Measurements from ENCODE around the gene TNN.

TNN gene

GRCh38 chr1:175024773-175025172, 42.9 kb upstream of the TNN start:
- Histone ChIP-seq H4K5ac (ENCODE audit: low read length) (no peak overlapping the region), H3K4me1 (ENCODE audit: control insufficient read depth, low read depth, low read length) (no peaks in the 10 kb centered on the region), H3K79me2 (ENCODE audit: control insufficient read depth, insufficient read depth, low read length) (peaks cover 13% of the 10 kb centered on the region), H2BK5ac (ENCODE audit: low read length) (no peak overlapping the region), H3K18ac (ENCODE audit: low read length) (no peak overlapping the region), H4K8ac (ENCODE audit: low read depth, low read length) (no peak overlapping the region), H3K79me1 (ENCODE audit: low read length) (peaks cover 6% of the 10 kb centered on the region), H3K9ac (ENCODE audit: low read length) (no peak overlapping the region), H3K4ac (ENCODE audit: low read depth, low read length) (no peak overlapping the region), H3K4me3 (ENCODE audit: low read length) (no peak overlapping the region), H3K4me2 (ENCODE audit: low read length) (no peak overlapping the region), H3K56ac (ENCODE audit: low read length) (no peak overlapping the region), H3K27me3 (ENCODE audit: insufficient read depth, low read length, poor library complexity) (no peaks in the 10 kb centered on the region), H2BK15ac (replicated peaks; ENCODE audit: low read depth) (no peak overlapping the region), H2BK120ac (ENCODE audit: low read depth, low read length) (no peak overlapping the region), H3K27ac (ENCODE audit: low read depth, low read length) (no peak overlapping the region), H3K36me3 (ENCODE audit: control insufficient read depth, insufficient read depth, low read length) (no peaks in the 10 kb centered on the region), H3K23ac (ENCODE audit: low read length) (no peak overlapping the region), H2AK5ac (ENCODE audit: low read length) (no peak overlapping the region)
- no CpG with 5 or more reads among the region's 2 CpGs for WGBS (ENCODE audit: extremely low coverage, insufficient coverage, low lambda C conversion rate)
- DNase-seq = no peak

- H3K56ac ChIP-seq (ENCODE audit: low read length) = no peak overlapping the region
- no peak overlapping the region for H2BK120ac ChIP-seq (ENCODE audit: low read depth, low read length)
- H3K79me2 ChIP-seq (ENCODE audit: control insufficient read depth, insufficient read depth, low read length) = no peaks in the 10 kb centered on the region
- H3K23ac ChIP-seq (ENCODE audit: low read length) = no peak overlapping the region
- H3K27me3 ChIP-seq (ENCODE audit: insufficient read depth, low read length, poor library complexity) = no peaks in the 10 kb centered on the region
- H2BK5ac ChIP-seq (ENCODE audit: low read length) = no peak overlapping the region
- no peak overlapping the region for H3K27ac ChIP-seq (ENCODE audit: low read depth, low read length)
- no peak for DNase-seq
- H4K5ac ChIP-seq (ENCODE audit: low read length) = no peak overlapping the region
- no peak overlapping the region for H3K18ac ChIP-seq (ENCODE audit: low read length)
- H3K4me3 ChIP-seq (ENCODE audit: low read length) = no peak overlapping the region
- H3K4ac ChIP-seq (ENCODE audit: low read depth, low read length) = no peak overlapping the region
- no peaks in the 10 kb centered on the region for H3K79me1 ChIP-seq (ENCODE audit: low read length)
- peaks cover 2% of the 10 kb centered on the region for H3K4me1 ChIP-seq (ENCODE audit: control insufficient read depth, low read depth, low read length)
- H4K8ac ChIP-seq (ENCODE audit: low read depth, low read length) = no peak overlapping the region
- H2AK5ac ChIP-seq (ENCODE audit: low read length) = no peak overlapping the region
- no peak overlapping the region for H3K4me2 ChIP-seq (ENCODE audit: low read length)
- no peaks in the 10 kb centered on the region for H3K36me3 ChIP-seq (ENCODE audit: control insufficient read depth, insufficient read depth, low read length)
- WGBS (ENCODE audit: extremely low coverage, insufficient coverage, low lambda C conversion rate) = no CpG with 5 or more reads among the region's 4 CpGs
- H2BK15ac ChIP-seq (replicated peaks; ENCODE audit: low read depth) = no peak overlapping the region
- no peak overlapping the region for H3K9ac ChIP-seq (ENCODE audit: low read length)
Observed at GRCh38 chr1:175033953-175034352, 33.7 kb upstream of the TNN start.

- Histone ChIP-seq H3K27ac (ENCODE audit: low read depth, low read length) (no peak overlapping the region), H2AK5ac (ENCODE audit: low read length) (no peak overlapping the region), H2BK120ac (ENCODE audit: low read depth, low read length) (no peak overlapping the region), H3K4me2 (ENCODE audit: low read length) (no peak overlapping the region), H3K23ac (ENCODE audit: low read length) (no peak overlapping the region), H2BK5ac (ENCODE audit: low read length) (no peak overlapping the region), H3K36me3 (ENCODE audit: control insufficient read depth, insufficient read depth, low read length) (no peaks in the 10 kb centered on the region), H4K8ac (ENCODE audit: low read depth, low read length) (no peak overlapping the region), H2BK15ac (replicated peaks; ENCODE audit: low read depth) (no peak overlapping the region), H3K4me1 (ENCODE audit: control insufficient read depth, low read depth, low read length) (peaks cover 2% of the 10 kb centered on the region), H3K56ac (ENCODE audit: low read length) (no peak overlapping the region), H3K4ac (ENCODE audit: low read depth, low read length) (no peak overlapping the region), H3K79me1 (ENCODE audit: low read length) (no peaks in the 10 kb centered on the region), H3K79me2 (ENCODE audit: control insufficient read depth, insufficient read depth, low read length) (no peaks in the 10 kb centered on the region), H3K4me3 (ENCODE audit: low read length) (no peak overlapping the region), H4K5ac (ENCODE audit: low read length) (no peak overlapping the region), H3K18ac (ENCODE audit: low read length) (no peak overlapping the region), H3K27me3 (ENCODE audit: insufficient read depth, low read length, poor library complexity) (no peaks in the 10 kb centered on the region), H3K9ac (ENCODE audit: low read length) (no peak overlapping the region)
- no peak for DNase-seq
- no CpG with 5 or more reads among the region's 2 CpGs for WGBS (ENCODE audit: extremely low coverage, insufficient coverage, low lambda C conversion rate)
Observed at GRCh38 chr1:175034775-175035174, 32.9 kb upstream of the TNN start.

- no peak overlapping the region for H3K56ac ChIP-seq (ENCODE audit: low read length)
- no peak overlapping the region for H2BK5ac ChIP-seq (ENCODE audit: low read length)
- H2AK5ac ChIP-seq (ENCODE audit: low read length) = no peak overlapping the region
- H3K23ac ChIP-seq (ENCODE audit: low read length) = no peak overlapping the region
- no peak overlapping the region for H4K5ac ChIP-seq (ENCODE audit: low read length)
- no peaks in the 10 kb centered on the region for H3K36me3 ChIP-seq (ENCODE audit: control insufficient read depth, insufficient read depth, low read length)
- no peak overlapping the region for H3K4me2 ChIP-seq (ENCODE audit: low read length)
- no peak overlapping the region for H3K27ac ChIP-seq (ENCODE audit: low read depth, low read length)
- H3K27me3 ChIP-seq (ENCODE audit: insufficient read depth, low read length, poor library complexity) = no peaks in the 10 kb centered on the region
- H3K4ac ChIP-seq (ENCODE audit: low read depth, low read length) = no peak overlapping the region
- no peak overlapping the region for H3K4me3 ChIP-seq (ENCODE audit: low read length)
- H3K4me1 ChIP-seq (ENCODE audit: control insufficient read depth, low read depth, low read length) = peaks cover 2% of the 10 kb centered on the region
- H2BK15ac ChIP-seq (replicated peaks; ENCODE audit: low read depth) = no peak overlapping the region
- H3K79me1 ChIP-seq (ENCODE audit: low read length) = no peaks in the 10 kb centered on the region
- no peak overlapping the region for H3K9ac ChIP-seq (ENCODE audit: low read length)
- no peak overlapping the region for H3K18ac ChIP-seq (ENCODE audit: low read length)
- H2BK120ac ChIP-seq (ENCODE audit: low read depth, low read length) = no peak overlapping the region
- no peak overlapping the region for H4K8ac ChIP-seq (ENCODE audit: low read depth, low read length)
- WGBS (ENCODE audit: extremely low coverage, insufficient coverage, low lambda C conversion rate) = no CpG with 5 or more reads among the region's 6 CpGs
- DNase-seq = no peak
- no peaks in the 10 kb centered on the region for H3K79me2 ChIP-seq (ENCODE audit: control insufficient read depth, insufficient read depth, low read length)
Observed at GRCh38 chr1:175035865-175036264, 31.8 kb upstream of the TNN start.

GRCh38 chr1:175036476-175036875, 31.2 kb upstream of the TNN start:
- Histone ChIP-seq H2BK5ac (ENCODE audit: low read length) (no peak overlapping the region), H2BK15ac (replicated peaks; ENCODE audit: low read depth) (no peak overlapping the region), H2BK120ac (ENCODE audit: low read depth, low read length) (no peak overlapping the region), H3K23ac (ENCODE audit: low read length) (no peak overlapping the region), H3K18ac (ENCODE audit: low read length) (no peak overlapping the region), H3K79me1 (ENCODE audit: low read length) (no peaks in the 10 kb centered on the region), H3K56ac (ENCODE audit: low read length) (no peak overlapping the region), H3K4me1 (ENCODE audit: control insufficient read depth, low read depth, low read length) (peaks cover 2% of the 10 kb centered on the region), H3K9ac (ENCODE audit: low read length) (no peak overlapping the region), H4K5ac (ENCODE audit: low read length) (no peak overlapping the region), H3K4ac (ENCODE audit: low read depth, low read length) (no peak overlapping the region), H3K27ac (ENCODE audit: low read depth, low read length) (no peak overlapping the region), H3K4me3 (ENCODE audit: low read length) (no peak overlapping the region), H2AK5ac (ENCODE audit: low read length) (no peak overlapping the region), H3K79me2 (ENCODE audit: control insufficient read depth, insufficient read depth, low read length) (no peaks in the 10 kb centered on the region), H4K8ac (ENCODE audit: low read depth, low read length) (no peak overlapping the region), H3K27me3 (ENCODE audit: insufficient read depth, low read length, poor library complexity) (no peaks in the 10 kb centered on the region), H3K36me3 (ENCODE audit: control insufficient read depth, insufficient read depth, low read length) (no peaks in the 10 kb centered on the region), H3K4me2 (ENCODE audit: low read length) (no peak overlapping the region)
- peak; percentile 11 for DNase-seq
- no CpG with 5 or more reads among the region's 3 CpGs for WGBS (ENCODE audit: extremely low coverage, insufficient coverage, low lambda C conversion rate)

- no CpG with 5 or more reads among the region's 7 CpGs for WGBS (ENCODE audit: extremely low coverage, insufficient coverage, low lambda C conversion rate)
- Histone ChIP-seq H3K56ac (ENCODE audit: low read length) (no peak overlapping the region), H4K8ac (ENCODE audit: low read depth, low read length) (no peak overlapping the region), H3K4me3 (ENCODE audit: low read length) (no peak overlapping the region), H2BK5ac (ENCODE audit: low read length) (no peak overlapping the region), H2BK15ac (replicated peaks; ENCODE audit: low read depth) (no peak overlapping the region), H3K4me2 (ENCODE audit: low read length) (no peak overlapping the region), H3K9ac (ENCODE audit: low read length) (no peak overlapping the region), H4K5ac (ENCODE audit: low read length) (no peak overlapping the region), H3K27me3 (ENCODE audit: insufficient read depth, low read length, poor library complexity) (no peaks in the 10 kb centered on the region), H2AK5ac (ENCODE audit: low read length) (no peak overlapping the region), H3K23ac (ENCODE audit: low read length) (no peak overlapping the region), H3K79me2 (ENCODE audit: control insufficient read depth, insufficient read depth, low read length) (no peaks in the 10 kb centered on the region), H3K36me3 (ENCODE audit: control insufficient read depth, insufficient read depth, low read length) (no peaks in the 10 kb centered on the region), H3K4ac (ENCODE audit: low read depth, low read length) (no peak overlapping the region), H2BK120ac (ENCODE audit: low read depth, low read length) (no peak overlapping the region), H3K79me1 (ENCODE audit: low read length) (no peaks in the 10 kb centered on the region), H3K27ac (ENCODE audit: low read depth, low read length) (no peak overlapping the region), H3K4me1 (ENCODE audit: control insufficient read depth, low read depth, low read length) (peaks cover 2% of the 10 kb centered on the region), H3K18ac (ENCODE audit: low read length) (no peak overlapping the region)
- DNase-seq = no peak
Observed at GRCh38 chr1:175037416-175037815, 30.2 kb upstream of the TNN start.
